Left ventricle myocardium inferior (tissue), 1 donor: ENCODE results near the gene ATF7. TPM values are rescaled to one million over a fixed set of nuclear protein-coding genes. Genes with fewer than 3 reads are reported as not detected.

Experiments used
- DNase-seq: peaks from one replicate; pipeline ENCODE4 v3.0.0-alpha.2; 2020
- H3K27ac ChIP-seq: fragments of 200-600 bp; replicated peaks from 2 replicates; pipeline ENCODE4 v1.8.0; 2021
- H3K27me3 ChIP-seq: fragments of 200-600 bp; 2 replicates; pipeline ENCODE4 v1.8.0; 2021; ENCODE audit warnings: low read depth
- H3K36me3 ChIP-seq: fragments of 200-600 bp; 2 replicates; pipeline ENCODE4 v1.8.0; 2021
- H3K4me1 ChIP-seq: fragments of 200-600 bp; 2 replicates; pipeline ENCODE4 v1.8.0; 2021
- H3K4me3 ChIP-seq: fragments of 200-600 bp; 2 replicates; pipeline ENCODE4 v1.8.0; 2021; ENCODE audit warnings: mild to moderate bottlenecking, moderate library complexity
- H3K9me3 ChIP-seq: fragments of 200-600 bp; replicated peaks from 2 replicates; pipeline ENCODE4 v1.8.0; 2021
- intact Hi-C: fragments of 100-400 bp; cut with micrococcal nuclease; formaldehyde crosslinking; loops from one replicate; pipeline ENCODE4 v1.11.0; 2022
- long read RNA-seq: library from polyadenylated mRNA; unstranded; transcript quantifications from one replicate; pipeline ENCODE4 v2.0.0, GENCODE V29; 2021
- total RNA-seq: library from RNA; stranded (reverse); fragmentation: NEBNext Ultra II Directional; extraction: Animal tissue kit (Norgen Biotek cat#: 25700); gene quantifications from one replicate; pipeline ENCODE4 v1.2.1, GENCODE V29; 2021
- TF ChIP-seq, protein P1 (sequence below): fragments of 200-600 bp; IDR thresholded peaks from 2 replicates; pipeline ENCODE4 v1.8.0; 2021; ENCODE audit warnings: antibody characterized with exemption, mild to moderate bottlenecking, borderline replicate concordance
- donor health status: DM: no; HTN: yes; CAD: no; lungs with severe emphysema.

ATF7 gene
- total RNA-seq, result 29.8 TPM
- long read RNA-seq, full-length matches to known transcripts, result 11 of 23 reads
- long read RNA-seq, partial matches to known transcripts, result 2 of 23 reads
- long read RNA-seq, other reads (novel, unspliced or antisense), result 10 of 23 reads

DNA sequence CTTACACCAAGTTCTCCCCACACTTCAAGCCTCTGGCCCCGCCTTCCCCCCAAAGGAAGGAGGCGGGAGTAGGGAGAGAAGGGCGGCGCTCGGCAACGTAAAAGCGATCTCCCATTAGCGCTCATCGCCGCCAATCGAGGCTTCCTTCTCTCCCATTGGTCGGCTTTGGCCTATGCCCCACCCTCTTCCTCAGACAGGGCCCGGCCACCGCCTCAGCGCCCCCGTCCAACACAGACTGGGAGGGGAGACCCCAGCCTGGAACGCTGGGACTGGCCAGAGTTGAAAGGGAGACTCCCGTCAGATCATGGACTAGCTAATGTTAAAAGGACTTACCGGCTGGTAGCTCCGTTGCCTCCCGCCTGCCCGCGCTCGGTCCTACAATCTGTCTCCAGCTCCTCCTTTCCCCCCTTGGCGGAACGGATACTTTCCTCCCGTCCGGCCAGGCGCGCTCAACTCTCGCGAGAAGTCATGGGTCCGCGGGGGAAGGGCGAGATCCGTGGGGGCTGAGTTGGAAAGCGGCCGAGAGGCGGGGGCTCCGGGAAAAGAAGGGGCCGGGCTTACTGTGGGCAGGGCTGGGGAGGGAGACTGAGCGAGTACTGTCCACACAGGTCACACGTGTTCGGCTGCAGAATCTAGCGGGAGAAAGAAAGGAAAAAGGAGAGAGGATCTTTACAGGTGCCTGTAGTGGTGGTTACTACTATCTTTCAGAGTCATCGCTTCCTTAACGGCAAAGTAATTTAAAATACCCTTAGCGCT is at the start of gene ATF7:
TSS of gene ATF7 (minus strand) at position 437 of the 756 bp plus-strand sequence. CDS start 25,382 bp downstream, outside the sequence.
- H3K9me3 ChIP-seq, result no peaks in the 10 kb centered on the region
- peaks cover 42% of the 10 kb centered on the region for H3K4me1 ChIP-seq
- intact Hi-C loops, result loop anchor here (10.0 kb wide), 1 partner anchor 49 kb away; the partner anchor contains the start of gene ATP5MC2
- peak; percentile 98 for DNase-seq
- TF ChIP-seq, protein P1, sequence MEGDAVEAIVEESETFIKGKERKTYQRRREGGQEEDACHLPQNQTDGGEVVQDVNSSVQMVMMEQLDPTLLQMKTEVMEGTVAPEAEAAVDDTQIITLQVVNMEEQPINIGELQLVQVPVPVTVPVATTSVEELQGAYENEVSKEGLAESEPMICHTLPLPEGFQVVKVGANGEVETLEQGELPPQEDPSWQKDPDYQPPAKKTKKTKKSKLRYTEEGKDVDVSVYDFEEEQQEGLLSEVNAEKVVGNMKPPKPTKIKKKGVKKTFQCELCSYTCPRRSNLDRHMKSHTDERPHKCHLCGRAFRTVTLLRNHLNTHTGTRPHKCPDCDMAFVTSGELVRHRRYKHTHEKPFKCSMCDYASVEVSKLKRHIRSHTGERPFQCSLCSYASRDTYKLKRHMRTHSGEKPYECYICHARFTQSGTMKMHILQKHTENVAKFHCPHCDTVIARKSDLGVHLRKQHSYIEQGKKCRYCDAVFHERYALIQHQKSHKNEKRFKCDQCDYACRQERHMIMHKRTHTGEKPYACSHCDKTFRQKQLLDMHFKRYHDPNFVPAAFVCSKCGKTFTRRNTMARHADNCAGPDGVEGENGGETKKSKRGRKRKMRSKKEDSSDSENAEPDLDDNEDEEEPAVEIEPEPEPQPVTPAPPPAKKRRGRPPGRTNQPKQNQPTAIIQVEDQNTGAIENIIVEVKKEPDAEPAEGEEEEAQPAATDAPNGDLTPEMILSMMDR, result peak; percentile 10
- peak within 1 kb of the TSS; percentile 98 for H3K27ac ChIP-seq
- no peaks in the 10 kb centered on the region for H3K36me3 ChIP-seq
- H3K4me3 ChIP-seq, result peak within 1 kb of the TSS; percentile 79
- H3K27me3 ChIP-seq, result no peaks in the 10 kb centered on the region

GRCh38 chr12:53674977-53675700 is 49.0 kb upstream of the ATF7 start:
- H3K27ac ChIP-seq, result peak overlapping the region; percentile 90
- TF ChIP-seq, protein P1, result no peak
- peaks cover 42% of the 10 kb centered on the region for H3K36me3 ChIP-seq
- no peaks in the 10 kb centered on the region for H3K27me3 ChIP-seq
- intact Hi-C loops, result loop anchor here (10.0 kb wide), 1 partner anchor 50 kb away; the partner anchor contains the start of gene ATF7
- H3K4me1 ChIP-seq, result peaks cover 67% of the 10 kb centered on the region
- no peaks in the 10 kb centered on the region for H3K9me3 ChIP-seq
- DNase-seq, result no peak
- H3K4me3 ChIP-seq, result peak overlapping the region; percentile 88

GRCh38 chr12:53670971-53671370 is 44.8 kb upstream of the ATF7 start:
- H3K27ac ChIP-seq, result no peak overlapping the region
- intact Hi-C loops, result loop anchor here (10.0 kb wide), 1 partner anchor 46 kb away; the partner anchor contains the start of gene ATF7
- peaks cover 74% of the 10 kb centered on the region for H3K4me1 ChIP-seq
- H3K9me3 ChIP-seq, result no peaks in the 10 kb centered on the region
- H3K27me3 ChIP-seq, result no peaks in the 10 kb centered on the region
- no peak for DNase-seq
- H3K4me3 ChIP-seq, result no peak overlapping the region
- peaks cover 83% of the 10 kb centered on the region for H3K36me3 ChIP-seq
- TF ChIP-seq, protein P1, result no peak

- Histone ChIP-seq H3K27me3 (no peaks in the 10 kb centered on the region), H3K4me3 (no peak overlapping the region), H3K36me3 (peaks cover 90% of the 10 kb centered on the region), H3K27ac (peak overlapping the region; percentile 18), H3K9me3 (no peaks in the 10 kb centered on the region), H3K4me1 (peaks cover 68% of the 10 kb centered on the region)
- intact Hi-C loops, result loop anchor here (10.0 kb wide), 1 partner anchor 46 kb away; the partner anchor contains the start of gene ATF7
- no peak for DNase-seq
- TF ChIP-seq, protein P1, result no peak
Measured at GRCh38 chr12:53670308-53670707, 44.1 kb upstream of the ATF7 start.

DNA sequence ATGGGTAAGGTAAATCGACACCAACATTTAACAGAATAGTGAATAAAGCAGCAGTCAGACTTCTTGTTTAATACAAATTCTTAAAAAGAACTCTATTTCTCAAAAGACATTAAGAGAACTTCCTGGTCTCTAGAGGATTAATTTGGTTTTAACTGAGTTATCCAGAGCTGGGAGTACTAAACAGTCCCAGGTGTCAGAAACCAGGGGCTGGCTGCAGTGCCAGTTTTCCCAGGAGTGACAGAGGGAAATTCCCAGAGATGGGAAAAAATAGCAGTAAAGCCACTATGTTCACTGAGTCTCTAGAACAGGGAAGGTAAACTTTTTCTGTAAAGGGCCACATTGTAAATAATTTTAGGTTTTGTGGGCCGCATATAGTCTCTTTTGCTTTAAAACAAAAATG is 40.9 kb upstream of the ATF7 start:
- no peaks in the 10 kb centered on the region for H3K9me3 ChIP-seq
- TF ChIP-seq, protein P1, result no peak
- H3K27me3 ChIP-seq, result no peaks in the 10 kb centered on the region
- H3K36me3 ChIP-seq, result peaks cover 93% of the 10 kb centered on the region
- peak overlapping the region; percentile 52 for H3K27ac ChIP-seq
- peaks cover 50% of the 10 kb centered on the region for H3K4me1 ChIP-seq
- DNase-seq, result no peak
- intact Hi-C loops, result no loop called here
- no peak overlapping the region for H3K4me3 ChIP-seq
